ENCODE results near the gene CIAO1. TPM values are rescaled to one million over a fixed set of nuclear protein-coding genes. Genes with fewer than 3 reads are reported as not detected.
"Not testable (repeated sequence)": the region's sequence is repeated elsewhere in the genome, so short reads cannot be mapped to it uniquely, and the experiment has no call there.

CIAO1 gene
- total RNA-seq, 1 donor from 2014 or later, result 63.7 TPM

DNA sequence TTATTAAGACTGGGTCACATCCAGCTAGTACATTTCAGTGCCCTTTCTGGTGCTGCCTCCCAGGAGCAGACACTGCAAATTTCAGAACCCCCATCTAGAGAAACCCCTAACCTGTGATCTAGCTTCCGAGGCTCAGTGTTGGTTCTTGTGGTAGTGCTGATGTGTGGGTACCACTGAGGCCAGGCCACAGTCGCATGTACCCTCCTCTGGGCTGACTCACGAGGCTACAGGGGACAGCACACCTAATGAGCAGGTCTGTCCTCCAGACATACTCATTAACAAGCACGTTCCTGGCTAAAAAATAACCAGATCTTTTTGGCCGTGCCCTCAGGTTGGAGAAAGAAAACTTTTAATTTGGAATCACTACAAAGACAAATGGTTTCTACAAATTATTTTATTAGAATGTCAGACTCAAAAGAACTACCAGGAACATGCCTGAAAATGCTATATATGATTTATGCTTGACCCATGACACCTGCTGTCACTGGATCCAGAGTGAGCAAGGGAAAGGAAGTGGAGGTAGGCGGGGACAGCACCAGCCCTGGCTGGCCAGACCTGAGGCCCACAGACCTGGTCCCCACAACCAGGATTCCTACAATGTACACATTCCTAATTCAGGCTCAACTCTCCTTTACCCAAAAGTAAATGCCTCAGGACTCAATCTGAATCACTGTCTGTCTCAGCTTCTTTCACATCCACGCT, 8.5 kb downstream of the CIAO1 start:
- Mint-ChIP-seq H3K27ac (ENCODE audit: unreplicated experiment) (no peak overlapping the region), H3K4me1 (ENCODE audit: unreplicated experiment) (no peaks in the 10 kb centered on the region), H3K9me3 (ENCODE audit: unreplicated experiment) (no peaks in the 10 kb centered on the region), H3K4me3 (ENCODE audit: unreplicated experiment) (no peak overlapping the region), H3K36me3 (ENCODE audit: low read depth, unreplicated experiment) (peaks cover 41% of the 10 kb centered on the region), H3K27me3 (ENCODE audit: unreplicated experiment) (peaks cover 5% of the 10 kb centered on the region)
- TF ChIP-seq, protein P1, sequence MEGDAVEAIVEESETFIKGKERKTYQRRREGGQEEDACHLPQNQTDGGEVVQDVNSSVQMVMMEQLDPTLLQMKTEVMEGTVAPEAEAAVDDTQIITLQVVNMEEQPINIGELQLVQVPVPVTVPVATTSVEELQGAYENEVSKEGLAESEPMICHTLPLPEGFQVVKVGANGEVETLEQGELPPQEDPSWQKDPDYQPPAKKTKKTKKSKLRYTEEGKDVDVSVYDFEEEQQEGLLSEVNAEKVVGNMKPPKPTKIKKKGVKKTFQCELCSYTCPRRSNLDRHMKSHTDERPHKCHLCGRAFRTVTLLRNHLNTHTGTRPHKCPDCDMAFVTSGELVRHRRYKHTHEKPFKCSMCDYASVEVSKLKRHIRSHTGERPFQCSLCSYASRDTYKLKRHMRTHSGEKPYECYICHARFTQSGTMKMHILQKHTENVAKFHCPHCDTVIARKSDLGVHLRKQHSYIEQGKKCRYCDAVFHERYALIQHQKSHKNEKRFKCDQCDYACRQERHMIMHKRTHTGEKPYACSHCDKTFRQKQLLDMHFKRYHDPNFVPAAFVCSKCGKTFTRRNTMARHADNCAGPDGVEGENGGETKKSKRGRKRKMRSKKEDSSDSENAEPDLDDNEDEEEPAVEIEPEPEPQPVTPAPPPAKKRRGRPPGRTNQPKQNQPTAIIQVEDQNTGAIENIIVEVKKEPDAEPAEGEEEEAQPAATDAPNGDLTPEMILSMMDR (IDR thresholded peaks at IDR 0.05; ENCODE audit: unreplicated experiment), result no peak
- no peak for DNase-seq (ENCODE audit: low spot score)

DNA sequence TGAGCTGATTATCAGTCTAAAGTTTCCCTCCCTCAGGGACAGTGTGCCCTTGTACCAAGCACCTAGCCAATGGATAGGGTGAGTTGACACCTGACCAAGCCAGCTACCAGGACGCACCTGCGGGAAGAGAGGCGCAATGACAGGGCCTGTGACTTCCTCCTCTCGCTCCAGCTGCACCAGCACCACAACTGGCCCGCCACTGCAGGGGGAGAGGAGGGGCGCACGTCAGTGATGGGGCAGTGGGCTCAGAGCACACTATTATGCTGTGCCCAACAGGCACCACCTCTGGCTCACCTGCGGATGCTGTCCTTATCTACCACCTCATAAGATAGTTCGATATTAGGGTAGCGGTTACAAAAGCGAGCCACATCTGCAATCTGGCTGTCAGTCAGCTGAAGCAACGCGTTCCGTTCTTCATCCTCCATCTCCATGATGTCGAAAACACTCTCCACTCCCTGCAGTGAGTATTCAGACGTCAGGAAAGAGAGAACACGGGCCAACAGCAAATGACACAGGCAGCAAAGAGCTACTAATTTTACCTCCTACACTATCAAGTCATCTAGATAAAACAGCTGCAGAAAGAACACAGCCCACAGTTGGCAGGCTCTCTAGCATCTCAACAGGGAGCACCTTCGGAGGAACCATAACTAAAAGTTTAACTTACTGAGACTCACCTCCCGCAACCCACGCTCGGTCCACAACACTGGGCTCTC, 10.9 kb downstream of the CIAO1 start:
- Mint-ChIP-seq H3K4me3 (ENCODE audit: unreplicated experiment) (no peak overlapping the region), H3K36me3 (ENCODE audit: low read depth, unreplicated experiment) (peaks cover 45% of the 10 kb centered on the region), H3K27ac (ENCODE audit: unreplicated experiment) (no peak overlapping the region), H3K4me1 (ENCODE audit: unreplicated experiment) (no peaks in the 10 kb centered on the region), H3K9me3 (ENCODE audit: unreplicated experiment) (no peaks in the 10 kb centered on the region), H3K27me3 (ENCODE audit: unreplicated experiment) (peaks cover 5% of the 10 kb centered on the region)
- DNase-seq (ENCODE audit: low spot score), result no peak
- TF ChIP-seq, protein P1 (IDR thresholded peaks at IDR 0.05; ENCODE audit: unreplicated experiment), result no peak

DNA sequence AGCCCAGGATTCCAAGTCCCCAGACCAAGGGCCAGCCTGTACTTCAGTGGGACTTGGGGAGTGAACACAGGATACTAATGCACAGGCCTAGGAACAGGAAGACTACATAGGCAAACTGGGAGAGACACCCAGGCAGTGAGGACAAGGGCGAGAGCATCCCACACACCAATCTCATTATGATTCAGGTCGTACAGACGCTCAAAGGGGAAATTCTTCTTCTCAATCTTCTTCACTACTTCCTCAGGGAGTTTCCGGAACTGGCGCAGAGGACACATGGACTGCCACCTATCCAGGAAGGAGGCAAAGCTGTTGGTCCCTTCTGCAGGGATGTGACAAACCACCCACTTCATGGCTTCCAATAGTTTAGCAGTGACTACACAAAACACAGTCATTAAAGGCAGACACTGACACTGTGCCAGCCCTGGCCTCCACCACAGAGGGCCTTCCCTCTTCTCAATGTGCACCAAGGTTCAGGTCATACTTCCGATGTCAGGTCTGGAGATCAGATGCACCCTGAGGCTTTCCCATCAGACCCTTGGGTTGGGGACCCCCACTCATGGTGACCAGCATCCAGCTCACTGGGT, 21.3 kb downstream of the CIAO1 start:
- H3K4me1 Mint-ChIP-seq (ENCODE audit: unreplicated experiment), result no peaks in the 10 kb centered on the region
- H3K4me3 Mint-ChIP-seq (ENCODE audit: unreplicated experiment), result no peak overlapping the region
- DNase-seq (ENCODE audit: low spot score), result no peak
- TF ChIP-seq, protein P1 (IDR thresholded peaks at IDR 0.05; ENCODE audit: unreplicated experiment), result no peak
- H3K9me3 Mint-ChIP-seq (ENCODE audit: unreplicated experiment), result no peaks in the 10 kb centered on the region
- H3K27ac Mint-ChIP-seq (ENCODE audit: unreplicated experiment), result no peak overlapping the region
- H3K36me3 Mint-ChIP-seq (ENCODE audit: low read depth, unreplicated experiment), result peaks cover 65% of the 10 kb centered on the region
- peaks cover 6% of the 10 kb centered on the region for H3K27me3 Mint-ChIP-seq (ENCODE audit: unreplicated experiment)

DNA sequence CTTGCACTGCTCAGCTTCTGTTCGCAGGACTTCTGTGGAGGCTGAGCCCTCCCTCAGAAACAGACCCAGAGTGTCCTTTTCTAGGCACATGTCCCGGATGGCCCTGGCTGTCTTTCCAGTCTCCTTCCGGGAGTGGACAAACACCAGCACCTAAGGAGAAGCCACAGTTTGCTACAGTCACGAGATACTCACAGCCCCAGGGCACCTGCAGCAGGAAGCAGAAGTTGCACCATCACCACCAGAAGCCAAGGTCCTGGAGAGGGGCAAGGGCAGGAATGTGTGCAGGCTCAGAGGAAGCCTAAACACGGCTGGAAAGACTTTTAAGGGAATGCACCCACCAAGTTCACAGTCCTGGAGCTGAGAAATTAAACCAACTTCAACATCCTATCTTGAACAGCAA, 25.7 kb downstream of the CIAO1 start:
- Mint-ChIP-seq H3K27me3 (ENCODE audit: unreplicated experiment) (no peaks in the 10 kb centered on the region), H3K4me1 (ENCODE audit: unreplicated experiment) (no peaks in the 10 kb centered on the region), H3K9me3 (ENCODE audit: unreplicated experiment) (no peaks in the 10 kb centered on the region), H3K4me3 (ENCODE audit: unreplicated experiment) (no peak overlapping the region), H3K36me3 (ENCODE audit: low read depth, unreplicated experiment) (peaks cover 68% of the 10 kb centered on the region), H3K27ac (ENCODE audit: unreplicated experiment) (no peak overlapping the region)
- no peak for DNase-seq (ENCODE audit: low spot score)
- TF ChIP-seq, protein P1 (IDR thresholded peaks at IDR 0.05; ENCODE audit: unreplicated experiment), result no peak

DNA sequence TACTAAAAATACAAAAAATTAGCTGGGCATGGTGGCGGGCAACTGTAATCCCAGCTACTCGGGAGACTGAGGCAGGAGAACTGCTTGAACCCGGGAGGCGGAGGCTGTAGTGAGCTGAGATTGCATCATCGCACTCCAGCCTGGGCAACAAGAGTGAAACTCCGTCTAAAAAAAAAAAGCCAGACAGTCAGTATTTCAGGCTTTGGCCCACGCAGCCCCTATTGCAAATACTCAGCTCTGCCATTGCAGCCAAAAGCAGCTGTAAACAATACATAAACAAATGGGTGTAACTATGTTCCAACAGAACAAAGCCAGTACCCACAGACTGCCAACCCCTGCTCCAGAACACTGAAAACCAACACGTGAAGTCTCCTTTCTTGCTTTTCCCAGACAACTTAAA, 28.2 kb downstream of the CIAO1 start:
- not testable (repeated sequence) for H3K27me3 Mint-ChIP-seq (ENCODE audit: unreplicated experiment); H3K9me3 Mint-ChIP-seq (ENCODE audit: unreplicated experiment); H3K4me3 Mint-ChIP-seq (ENCODE audit: unreplicated experiment); H3K4me1 Mint-ChIP-seq (ENCODE audit: unreplicated experiment); H3K27ac Mint-ChIP-seq (ENCODE audit: unreplicated experiment); DNase-seq (ENCODE audit: low spot score)
- peaks cover 67% of the 10 kb centered on the region for H3K36me3 Mint-ChIP-seq (ENCODE audit: low read depth, unreplicated experiment)

Data from endothelial cell (in vitro differentiated cells).